GM21528 (cell line): ENCODE results near the gene TMEM92.
"Not testable (repeated sequence)": the region's sequence is repeated elsewhere in the genome, so short reads cannot be mapped to it uniquely, and the experiment has no call there.

Experiments
- ATAC-seq: cut with Tn5 transposase; IDR thresholded peaks from one replicate; pipeline ENCODE4 v1.9.1; 2021; ENCODE audit warnings: mild to moderate bottlenecking, moderate library complexity; ENCODE audit not compliant: unreplicated experiment, low FRiP score

The TMEM92 gene

DNA sequence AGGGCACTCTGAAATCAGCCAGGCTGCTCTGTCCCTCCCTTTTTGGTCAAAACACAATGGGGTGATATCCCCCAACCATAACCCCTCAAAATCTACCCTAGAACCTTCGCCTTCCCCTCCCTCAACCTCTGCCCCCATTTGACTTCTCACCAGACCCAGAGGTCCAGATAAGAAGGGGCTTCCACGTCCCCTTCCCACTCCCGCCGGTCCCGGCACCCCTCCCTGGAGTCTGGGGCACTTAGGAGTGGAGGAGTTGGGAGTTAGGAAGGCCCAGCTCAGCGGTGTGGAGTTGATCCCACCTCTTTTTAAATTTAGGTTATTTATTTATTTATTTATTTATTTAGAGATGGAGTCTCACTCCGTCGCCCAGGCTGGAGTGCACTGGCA, 619 bp upstream of the TMEM92 start:
- ATAC-seq = no peak

DNA sequence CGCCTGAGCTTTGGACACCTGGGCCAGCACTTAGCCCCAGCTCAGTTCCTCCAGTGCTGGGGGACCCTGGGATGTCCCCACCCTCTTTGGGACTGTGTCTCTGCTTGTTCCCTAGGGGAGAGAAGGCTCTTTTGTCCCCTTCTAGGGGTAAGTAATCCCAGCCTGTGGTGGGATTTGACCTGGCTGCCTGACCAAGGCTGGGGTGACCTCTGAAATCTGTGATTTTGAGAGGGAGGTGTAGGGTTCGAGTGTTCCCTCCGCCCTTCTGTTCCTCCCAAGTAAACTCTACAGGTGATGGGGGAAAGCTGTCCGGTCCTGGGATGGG, 593 bp downstream of the TMEM92 start:
- no peak for ATAC-seq

DNA sequence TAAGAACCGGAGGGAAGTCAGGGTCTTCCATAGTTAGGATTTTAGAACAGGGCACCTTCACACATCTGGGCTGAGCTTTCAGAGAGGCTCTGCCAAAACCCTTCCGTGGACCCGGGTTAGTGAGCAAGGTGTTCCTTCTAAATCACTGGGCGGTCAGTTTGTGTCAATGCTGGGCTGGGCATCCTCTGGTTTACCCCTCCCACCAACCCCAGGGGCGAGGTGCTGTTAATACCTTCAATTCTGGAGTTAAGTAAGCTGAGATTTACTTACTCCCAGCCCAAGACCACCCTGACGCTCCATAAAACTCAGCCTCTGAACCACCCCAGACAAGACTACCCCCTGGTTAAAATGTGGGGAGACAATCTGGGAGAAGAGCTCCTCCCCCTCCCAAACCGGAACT, 1.0 kb downstream of the TMEM92 start:
- no peak for ATAC-seq

DNA sequence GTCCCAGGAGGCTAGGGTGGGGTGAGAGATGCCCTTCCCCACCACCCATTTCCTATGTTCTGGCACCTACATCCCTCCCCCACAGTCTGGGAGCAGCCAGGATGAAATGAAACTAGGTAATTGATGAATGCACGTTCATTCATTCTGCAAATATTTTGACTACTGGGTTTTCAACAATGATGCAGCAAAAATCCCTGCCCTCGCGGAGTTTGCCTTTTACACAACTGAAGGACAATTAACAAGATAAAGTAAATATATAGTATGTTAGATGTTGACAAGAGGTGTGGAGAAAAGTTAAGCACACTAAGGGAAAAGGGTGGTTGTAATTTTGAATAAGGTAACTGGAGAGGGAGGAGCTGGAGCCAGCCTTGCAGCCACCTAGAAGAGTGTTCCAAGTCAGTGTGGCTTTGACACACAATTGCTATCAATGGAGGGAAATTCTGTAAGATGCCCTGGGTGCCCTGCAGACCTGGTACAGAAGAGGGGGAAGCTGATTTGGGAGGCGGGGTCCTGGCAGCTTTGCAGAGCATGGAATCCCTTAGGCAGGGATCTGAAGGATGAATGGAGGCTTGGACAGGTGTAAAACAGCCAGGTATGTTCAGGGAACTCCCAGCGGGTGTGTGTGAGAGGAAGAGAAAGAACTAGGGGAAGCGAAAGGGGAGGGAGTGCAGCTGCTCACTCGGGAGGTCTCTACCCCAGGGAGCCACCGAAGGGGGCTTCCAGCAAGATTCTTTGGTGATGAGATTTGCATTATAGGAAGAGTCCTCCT, 2.5 kb downstream of the TMEM92 start:
- no peak for ATAC-seq

DNA sequence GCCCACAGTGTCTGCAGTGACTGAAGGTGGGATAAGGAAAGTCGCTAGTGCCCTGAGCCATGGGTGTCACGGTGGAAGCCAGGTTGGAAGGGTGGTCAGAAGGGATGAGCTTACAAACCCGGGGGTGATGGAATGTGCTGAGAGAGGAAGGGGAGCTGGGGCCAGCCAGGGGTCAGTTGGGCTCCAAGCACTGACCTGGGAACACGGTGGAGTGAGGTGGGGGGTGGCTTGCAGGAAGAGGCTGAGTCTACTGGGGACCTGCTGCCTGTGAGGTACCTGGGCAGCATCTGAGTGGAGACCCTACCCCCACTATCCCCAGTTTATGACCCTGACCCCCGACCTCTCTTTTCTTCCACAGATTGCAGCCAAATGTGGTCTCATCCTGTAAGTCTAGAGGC, 3.1 kb downstream of the TMEM92 start:
- no peak for ATAC-seq

DNA sequence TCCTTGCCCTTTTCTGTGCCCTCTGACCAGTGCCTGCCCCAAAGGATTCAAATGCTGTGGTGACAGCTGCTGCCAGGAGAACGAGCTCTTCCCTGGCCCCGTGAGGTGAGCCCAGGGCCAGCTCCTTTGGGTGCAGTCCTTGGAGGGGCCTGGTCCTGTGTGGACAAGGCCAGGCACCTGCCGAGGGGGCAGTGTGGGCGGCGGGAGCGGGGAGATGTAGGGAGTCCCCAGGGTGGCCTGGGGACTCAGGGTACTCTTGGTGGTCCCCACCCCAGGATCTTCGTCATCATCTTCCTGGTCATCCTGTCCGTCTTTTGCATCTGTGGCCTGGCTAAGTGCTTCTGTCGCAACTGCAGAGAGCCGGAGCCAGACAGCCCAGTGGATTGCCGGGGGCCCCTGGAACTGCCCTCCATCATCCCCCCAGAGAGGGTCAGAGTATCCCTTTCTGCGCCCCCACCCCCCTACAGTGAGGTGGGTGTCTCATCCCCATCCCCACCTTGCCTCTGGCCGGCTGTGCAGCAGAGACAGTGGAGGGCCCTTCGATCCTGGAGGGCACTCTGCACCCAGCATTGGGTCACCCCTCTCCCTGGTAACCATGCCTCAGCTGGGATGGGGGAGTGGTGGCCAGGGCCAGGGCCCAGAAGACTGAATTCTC, 4.4 kb downstream of the TMEM92 start:
- no peak for ATAC-seq

DNA sequence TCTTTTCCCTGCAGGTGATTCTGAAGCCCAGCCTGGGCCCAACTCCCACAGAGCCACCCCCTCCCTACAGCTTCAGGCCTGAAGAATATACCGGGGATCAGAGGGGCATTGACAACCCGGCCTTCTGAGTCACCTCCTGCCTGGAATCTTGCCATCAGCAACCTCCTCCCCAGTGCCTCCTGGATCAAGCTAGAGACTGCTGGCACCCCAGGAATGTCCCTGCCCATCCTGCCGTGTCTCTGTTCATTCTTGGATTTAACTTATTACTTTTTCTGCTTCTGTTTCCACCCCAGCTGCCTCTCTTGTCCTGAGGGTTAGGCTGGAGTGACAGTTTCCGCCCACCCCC, 4.9 kb downstream of the TMEM92 start:
- ATAC-seq = no peak

DNA sequence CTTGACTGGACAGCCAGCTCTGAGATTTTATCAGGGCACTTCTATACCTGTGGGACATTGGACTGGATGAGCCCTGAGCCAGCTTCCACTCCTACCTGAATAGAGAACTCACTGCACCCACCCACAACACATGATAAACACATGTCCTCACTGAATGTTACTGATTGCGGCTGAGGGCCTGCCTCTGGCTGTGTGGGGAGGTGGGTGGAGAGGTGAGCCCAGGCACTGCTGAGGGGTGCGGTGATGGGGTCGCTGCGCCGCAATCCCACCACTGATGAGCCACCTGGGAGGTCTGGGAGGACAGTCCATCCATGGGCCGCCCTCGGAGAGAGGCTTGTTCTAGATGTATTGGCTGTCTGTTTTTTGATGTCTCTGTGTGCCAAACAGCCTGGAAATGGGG, 5.4 kb downstream of the TMEM92 start:
- ATAC-seq = no peak

DNA sequence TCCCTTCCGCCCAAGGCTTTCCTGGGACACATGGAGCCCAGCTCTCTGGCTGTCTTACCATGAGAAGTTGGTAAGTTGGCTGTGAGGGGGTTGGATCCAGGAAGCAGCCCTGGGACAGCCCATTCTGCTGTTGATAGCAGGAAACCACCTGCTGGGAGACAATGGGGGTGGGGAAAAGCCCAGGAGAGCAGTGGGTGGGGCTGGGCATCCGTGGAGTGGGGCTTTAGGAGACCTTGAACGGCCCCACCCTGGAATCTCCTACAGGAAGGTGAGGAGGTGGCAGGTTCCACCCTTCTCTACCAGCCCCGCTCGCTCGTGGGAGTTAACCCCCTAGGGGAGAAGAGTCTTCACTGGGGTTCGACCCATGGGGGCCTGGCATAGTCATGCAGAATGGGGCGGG, 5.8 kb downstream of the TMEM92 start:
- ATAC-seq = no peak

DNA sequence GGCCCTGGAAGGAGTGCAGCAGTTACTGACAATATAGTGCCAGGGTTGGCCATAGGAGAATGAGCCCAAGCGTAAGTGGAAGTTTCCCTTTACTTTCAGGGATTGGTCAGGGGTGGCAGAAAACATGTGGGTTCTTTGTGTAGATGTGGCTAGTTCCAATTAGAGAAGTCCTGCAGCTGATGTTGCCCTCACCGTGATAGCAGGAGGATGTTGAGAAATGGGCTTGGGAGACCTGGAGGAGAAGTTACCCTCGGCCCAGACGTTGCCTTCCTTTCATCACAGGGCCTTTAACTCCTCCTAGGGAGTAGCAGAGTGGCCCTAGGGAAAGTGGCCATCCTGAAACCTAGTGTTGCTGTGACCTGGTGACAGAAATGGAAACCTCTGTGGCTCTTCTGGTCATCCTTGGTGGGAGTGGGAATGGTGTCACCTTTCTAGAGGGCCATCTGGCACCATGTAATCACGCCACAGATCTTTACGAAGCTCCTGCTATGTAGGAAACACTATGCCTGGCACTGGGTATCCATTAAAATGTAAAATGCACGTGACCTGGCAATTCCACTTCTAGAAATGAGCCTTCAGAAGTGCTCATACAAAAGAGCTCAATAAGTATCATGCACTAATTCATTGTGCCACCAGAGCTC, 6.7 kb downstream of the TMEM92 start:
- no peak for ATAC-seq

DNA sequence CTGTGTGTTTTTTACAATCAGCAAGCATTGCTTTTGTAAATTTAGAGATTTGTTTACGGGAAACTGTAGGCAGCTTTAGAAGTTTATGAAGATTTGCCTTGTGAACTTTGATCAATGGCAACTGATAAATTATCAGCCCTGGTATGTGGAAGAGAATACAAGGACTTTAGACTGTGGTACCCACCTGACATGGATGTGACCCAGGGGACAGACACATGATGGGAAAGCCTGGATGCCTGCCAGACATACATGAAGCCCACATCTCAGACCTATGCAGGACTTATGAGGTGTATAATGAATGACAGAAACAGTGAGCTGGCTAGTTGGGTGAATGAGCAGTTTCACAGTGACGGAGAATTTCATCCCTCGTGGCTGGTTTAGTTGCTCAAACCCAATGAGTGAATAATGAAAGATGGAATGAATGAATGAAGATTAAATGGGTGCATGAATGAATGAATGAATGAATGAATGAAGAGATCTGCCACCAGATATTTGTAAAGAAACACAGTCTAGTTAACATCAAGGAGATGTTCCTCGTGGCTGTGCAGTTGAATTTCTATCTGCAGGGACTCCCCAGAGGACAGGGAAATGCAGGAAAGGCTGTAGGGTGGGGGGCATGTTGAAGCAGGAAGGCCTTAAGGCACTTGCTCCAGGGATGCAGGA, 7.6 kb downstream of the TMEM92 start:
- no peak for ATAC-seq

DNA sequence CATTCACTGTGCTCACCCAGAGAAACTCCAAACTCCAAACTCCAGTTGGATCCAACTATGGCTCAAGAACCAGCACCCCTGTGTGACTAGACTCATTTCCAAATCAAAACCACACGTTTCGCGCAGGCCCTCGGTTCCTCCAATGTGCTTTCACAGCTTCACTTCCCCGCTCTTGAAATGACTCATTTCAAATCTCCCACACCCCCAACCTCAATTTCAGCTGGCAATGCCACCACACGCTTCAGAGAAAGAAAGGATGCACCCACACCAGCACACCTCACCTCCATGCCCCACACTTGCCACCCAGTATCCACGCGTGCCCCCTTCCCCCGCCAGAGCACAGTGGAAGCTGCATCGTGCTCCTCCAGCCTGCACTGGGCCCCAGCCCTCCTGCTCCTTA, 9.0 kb downstream of the TMEM92 start:
- no peak for ATAC-seq

DNA sequence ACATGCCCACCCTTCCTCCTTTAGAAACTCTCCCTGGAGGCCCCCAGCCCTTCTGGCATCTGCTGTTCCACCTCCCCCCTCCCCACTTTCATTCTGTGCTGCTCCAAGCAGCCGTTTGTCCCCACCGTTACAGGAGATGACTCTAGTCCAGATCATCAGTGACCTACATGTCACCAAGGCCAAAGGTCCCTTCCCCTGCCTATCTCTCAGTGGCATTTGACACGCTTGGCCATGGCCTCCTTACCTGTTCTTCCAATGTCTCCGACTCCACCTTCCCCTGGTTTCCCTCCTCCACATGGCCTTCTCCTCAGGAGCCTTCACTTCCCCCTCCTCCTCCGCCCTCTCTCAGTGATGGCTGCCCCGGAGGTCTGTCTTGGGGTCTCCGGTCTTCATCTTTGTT, 9.4 kb downstream of the TMEM92 start:
- no peak for ATAC-seq

DNA sequence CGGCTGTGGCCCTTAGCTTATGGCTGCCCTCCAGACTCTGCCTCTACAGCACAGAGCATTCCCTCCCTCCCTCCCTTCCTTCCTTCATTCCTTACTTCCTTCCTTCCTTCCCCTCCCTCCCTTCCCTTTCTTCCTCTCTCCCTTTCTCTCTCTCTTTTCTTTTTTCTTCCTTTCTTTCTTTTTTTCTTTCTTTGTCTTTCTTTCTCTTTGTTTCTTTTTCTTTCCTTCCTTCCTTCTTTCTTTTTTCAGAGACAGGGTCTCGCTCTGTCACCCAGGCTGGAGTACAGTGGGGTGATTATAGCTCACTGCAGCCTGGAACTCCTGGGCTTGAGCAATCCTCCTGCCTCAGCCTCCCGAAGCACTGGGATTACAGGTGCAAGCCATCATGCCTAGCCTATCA, 11.7 kb downstream of the TMEM92 start:
- ATAC-seq = no peak

DNA sequence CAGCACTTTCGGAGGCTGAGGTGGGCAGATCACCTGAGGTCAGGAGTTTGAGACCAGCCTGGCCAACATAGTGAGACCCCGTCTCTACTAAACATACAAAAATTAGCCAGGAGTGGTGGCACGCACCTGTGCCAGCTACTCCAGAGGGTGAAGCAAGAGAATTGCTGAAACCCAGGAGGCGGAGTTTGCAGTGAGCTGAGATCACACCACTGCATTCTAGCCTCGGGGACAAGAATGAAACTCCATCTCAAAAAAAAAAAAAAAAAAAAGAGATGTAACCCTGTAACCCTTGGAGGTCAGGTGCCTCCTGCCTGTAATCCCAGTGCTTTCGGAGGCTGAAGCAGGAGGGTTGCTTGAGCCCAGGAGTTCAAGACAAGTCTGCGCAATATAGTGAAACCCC, 13.0 kb downstream of the TMEM92 start:
- not testable (repeated sequence) for ATAC-seq

DNA sequence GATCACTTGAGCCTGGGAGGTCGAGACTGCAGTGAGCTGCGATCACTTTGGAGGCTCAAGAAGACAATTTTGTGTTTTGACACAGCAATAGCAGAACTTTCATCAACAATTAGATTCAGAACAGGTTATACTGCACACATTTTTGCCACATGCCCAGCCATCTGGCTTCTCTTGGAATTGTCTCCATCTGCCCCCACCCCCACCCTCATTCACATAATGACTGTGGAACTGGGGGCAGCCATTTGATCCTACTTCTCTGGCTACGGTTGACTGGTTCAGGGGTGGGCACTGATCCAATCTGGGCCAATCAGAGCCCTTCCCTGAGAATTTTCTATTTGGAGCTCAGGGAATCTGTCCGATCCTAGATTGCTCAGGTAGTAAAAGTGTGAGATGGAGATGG, 14.0 kb downstream of the TMEM92 start:
- ATAC-seq = no peak

DNA sequence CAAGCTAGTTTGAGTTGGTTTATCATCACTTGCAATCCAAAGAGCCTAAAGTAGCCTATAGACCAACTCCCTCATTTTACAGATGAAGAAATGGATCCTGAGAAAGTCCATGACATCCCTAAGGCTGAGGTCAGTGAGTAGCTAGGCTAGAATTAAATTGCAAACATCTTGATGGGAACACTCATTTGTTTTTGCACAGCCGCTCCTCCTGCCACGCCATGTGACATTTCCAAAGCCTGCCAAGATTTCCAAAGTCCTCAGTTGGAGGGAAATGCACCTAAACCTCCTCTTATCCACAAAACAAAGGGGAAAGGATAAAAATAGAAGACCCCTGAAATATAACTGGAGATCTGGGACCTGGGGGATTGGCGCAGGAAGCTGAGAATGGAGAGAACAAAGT, 15.0 kb downstream of the TMEM92 start:
- no peak for ATAC-seq

DNA sequence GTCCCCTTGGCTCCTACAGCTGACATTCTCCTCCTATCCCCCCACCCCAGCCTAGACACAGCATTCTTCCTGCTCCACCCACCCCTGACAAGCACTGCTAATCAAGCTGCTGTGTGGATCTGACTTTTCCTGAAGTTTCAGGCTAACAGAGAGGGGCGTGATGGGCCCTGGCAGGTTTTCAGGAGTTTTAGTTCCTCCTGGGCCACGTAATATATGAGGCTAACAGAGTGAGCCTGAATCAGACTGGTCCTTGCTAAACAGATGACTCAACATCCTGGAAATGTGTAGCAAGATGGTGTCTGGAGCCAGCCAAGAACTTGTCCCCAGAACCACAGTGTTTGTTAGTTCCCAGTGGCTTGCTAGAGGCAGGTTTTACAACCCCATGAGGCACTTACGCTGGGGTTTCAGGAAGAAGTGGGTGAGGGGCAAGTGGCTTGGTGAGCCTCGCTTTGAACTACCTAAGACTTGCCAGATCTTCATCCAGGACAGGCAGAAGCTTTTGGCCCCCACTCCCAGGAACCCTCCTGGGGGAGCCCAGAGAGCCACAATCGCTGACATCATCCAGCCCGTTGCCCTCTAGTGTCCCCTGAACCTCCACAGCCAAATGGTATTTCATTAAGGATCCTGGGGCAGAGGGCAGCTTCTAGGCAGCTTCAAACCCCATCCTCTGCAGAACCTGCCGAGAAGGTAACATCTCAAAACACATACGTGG, 15.9 kb downstream of the TMEM92 start:
- ATAC-seq = no peak

DNA sequence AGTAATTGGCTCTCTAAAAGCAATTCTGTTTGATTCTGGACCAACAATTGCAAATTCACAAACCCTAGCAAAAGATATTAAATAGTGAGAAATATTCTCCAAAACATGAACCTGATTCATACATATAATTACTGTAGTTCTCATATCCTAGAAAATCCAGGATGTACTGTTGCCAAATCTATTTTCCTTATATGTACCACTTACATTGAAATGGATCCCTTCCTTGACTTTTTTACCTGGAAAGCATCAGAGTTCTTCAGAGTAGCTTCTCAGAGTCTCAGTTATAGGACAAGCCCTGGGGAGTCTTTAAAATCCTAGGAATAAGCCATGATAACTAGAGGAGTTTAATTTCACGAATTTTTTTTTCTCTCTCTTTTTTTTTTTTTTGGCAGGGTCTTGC, 16.7 kb downstream of the TMEM92 start:
- ATAC-seq = no peak

DNA sequence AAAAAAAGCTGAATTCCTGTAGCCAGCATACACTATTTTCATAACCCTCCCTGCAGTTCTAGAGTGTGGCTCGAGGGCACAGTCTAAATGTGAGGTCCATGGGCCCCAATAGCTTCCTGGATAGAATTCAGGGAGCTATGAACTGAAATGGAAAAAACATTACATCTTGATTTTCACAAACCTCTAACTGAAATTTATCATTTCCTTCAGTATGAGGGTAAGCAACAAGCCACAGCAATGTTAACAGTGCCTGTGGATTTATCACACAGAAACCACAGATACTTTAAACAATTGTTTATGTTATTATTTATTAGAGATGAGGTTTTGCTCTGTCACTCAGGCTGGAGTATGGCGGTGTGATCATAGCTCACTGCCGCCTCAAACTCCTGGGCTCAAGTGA, 18.2 kb downstream of the TMEM92 start:
- ATAC-seq = no peak

DNA sequence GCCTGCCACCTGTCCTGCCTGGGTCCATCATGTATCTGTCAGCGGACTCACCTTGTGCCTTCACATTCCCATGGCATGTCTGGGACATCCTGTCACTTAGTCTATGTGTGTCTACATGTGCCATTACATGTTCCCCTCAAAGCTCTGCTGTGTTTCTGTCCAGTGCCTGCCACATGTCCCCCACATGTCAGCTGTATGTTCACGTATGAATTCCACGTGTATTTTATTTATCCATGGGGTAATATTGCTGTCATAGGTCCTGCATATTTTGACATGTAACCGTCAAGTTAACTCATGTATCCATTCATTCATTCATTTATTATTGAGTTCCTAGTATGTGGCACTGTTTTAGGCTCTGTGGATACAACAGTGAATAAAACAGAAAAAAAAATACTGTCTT, 20.8 kb downstream of the TMEM92 start:
- ATAC-seq = no peak
